ENCODE data around the gene BANF2.

GRCh38 chr20:17659801-17660200 is 40.0 kb upstream of the BANF2 start:
- TF ChIP-seq RFXAP (CRISPR knock-in tag; IDR thresholded peaks at IDR 0.05; ENCODE audit: borderline replicate concordance) (no peak), ZFP1 (CRISPR knock-in tag; IDR thresholded peaks at IDR 0.05) (no peak), BHLHE40 (IDR thresholded peaks at IDR 0.05; ENCODE audit: low read length) (no peak), TCF7L2 (IDR thresholded peaks at IDR 0.05; ENCODE audit: low read depth, low read length) (no peak), ZNF777 (CRISPR knock-in tag; IDR thresholded peaks at IDR 0.05) (0 out of 2 replicates have a peak, but pooled peaks have one; percentile 22), SETDB1 (CRISPR knock-in tag; IDR thresholded peaks at IDR 0.05; ENCODE audit: borderline replicate concordance) (no peak), NFE2L2 (IDR thresholded peaks at IDR 0.05; ENCODE audit: low read length) (no peak), MXD4 (CRISPR knock-in tag; IDR thresholded peaks at IDR 0.05) (no peak), POLR2A (IDR thresholded peaks at IDR 0.05; ENCODE audit: insufficient read depth in 1 of 2, low read depth in 2 of 2, low read length in 2 of 2) (no peak), CHD4 (IDR thresholded peaks at IDR 0.05; ENCODE audit: borderline replicate concordance, low read length) (no peak), ZNF556 (CRISPR knock-in tag; IDR thresholded peaks at IDR 0.05; ENCODE audit: borderline replicate concordance) (no peak), FUBP1 (CRISPR knock-in tag; IDR thresholded peaks at IDR 0.05; ENCODE audit: borderline replicate concordance) (no peak)
- TF ChIP-seq, protein P1, sequence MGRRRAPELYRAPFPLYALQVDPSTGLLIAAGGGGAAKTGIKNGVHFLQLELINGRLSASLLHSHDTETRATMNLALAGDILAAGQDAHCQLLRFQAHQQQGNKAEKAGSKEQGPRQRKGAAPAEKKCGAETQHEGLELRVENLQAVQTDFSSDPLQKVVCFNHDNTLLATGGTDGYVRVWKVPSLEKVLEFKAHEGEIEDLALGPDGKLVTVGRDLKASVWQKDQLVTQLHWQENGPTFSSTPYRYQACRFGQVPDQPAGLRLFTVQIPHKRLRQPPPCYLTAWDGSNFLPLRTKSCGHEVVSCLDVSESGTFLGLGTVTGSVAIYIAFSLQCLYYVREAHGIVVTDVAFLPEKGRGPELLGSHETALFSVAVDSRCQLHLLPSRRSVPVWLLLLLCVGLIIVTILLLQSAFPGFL (CRISPR knock-in tag; IDR thresholded peaks at IDR 0.05) = no peak
- TF ChIP-seq, protein P2, sequence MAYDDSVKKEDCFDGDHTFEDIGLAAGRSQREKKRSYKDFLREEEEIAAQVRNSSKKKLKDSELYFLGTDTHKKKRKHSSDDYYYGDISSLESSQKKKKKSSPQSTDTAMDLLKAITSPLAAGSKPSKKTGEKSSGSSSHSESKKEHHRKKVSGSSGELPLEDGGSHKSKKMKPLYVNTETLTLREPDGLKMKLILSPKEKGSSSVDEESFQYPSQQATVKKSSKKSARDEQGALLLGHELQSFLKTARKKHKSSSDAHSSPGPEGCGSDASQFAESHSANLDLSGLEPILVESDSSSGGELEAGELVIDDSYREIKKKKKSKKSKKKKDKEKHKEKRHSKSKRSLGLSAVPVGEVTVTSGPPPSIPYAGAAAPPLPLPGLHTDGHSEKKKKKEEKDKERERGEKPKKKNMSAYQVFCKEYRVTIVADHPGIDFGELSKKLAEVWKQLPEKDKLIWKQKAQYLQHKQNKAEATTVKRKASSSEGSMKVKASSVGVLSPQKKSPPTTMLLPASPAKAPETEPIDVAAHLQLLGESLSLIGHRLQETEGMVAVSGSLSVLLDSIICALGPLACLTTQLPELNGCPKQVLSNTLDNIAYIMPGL (CRISPR knock-in tag; IDR thresholded peaks at IDR 0.05; ENCODE audit: borderline replicate concordance in 1 of 2, low read depth in 1 of 2) = no peak

Measured in HepG2 (cell line).